Measurements from ENCODE around the gene RIPPLY3.

GRCh38 chr21:36968976-36969375 is 37.5 kb upstream of the RIPPLY3 start:
- TF ChIP-seq CTCF (conservative IDR thresholded peaks at IDR 0.05) (no peak), ZFX (IDR thresholded peaks at IDR 0.05) (no peak)

Measured in C4-2B (cell line).